Lower leg skin (tissue), 4 donors: ENCODE data around the gene HPN. TPM values are rescaled to one million over a fixed set of nuclear protein-coding genes. Genes with fewer than 3 reads are reported as not detected.

Experiments
- DNase-seq, 2 donors: peaks; one replicate each; pipeline ENCODE4 v3.0.0-alpha.2; 2019; ENCODE audit warnings: low spot score in 2 of 2
- H3K4me3 ChIP-seq: fragments of 200-600 bp; sonication (generic); 2 replicates; pipeline ENCODE4 v1.5.1; 2017; ENCODE audit warnings: mild to moderate bottlenecking, low read depth; ENCODE audit not compliant: poor library complexity, severe bottlenecking
- CTCF ChIP-seq, 3 donors: fragments of 450-650 bp; IDR thresholded peaks; one replicate each; pipeline ENCODE4 v1.5.1; 2016; ENCODE audit warnings: antibody characterized with exemption in 3 of 3, mild to moderate bottlenecking in 3 of 3, moderate library complexity in 2 of 3
- POLR2A ChIP-seq, 2 donors: fragments of 450-650 bp; IDR thresholded peaks; one replicate each; pipeline ENCODE4 v1.6.1; 2016 to 2017; ENCODE audit warnings: antibody characterized with exemption in 2 of 2, mild to moderate bottlenecking in 1 of 2, moderate library complexity in 1 of 2
- WGBS, 2 donors: methylation state at CpG; one replicate each; pipeline ENCODE4 v1.1.5; 2018; 5-methylcytosine and 5-hydroxymethylcytosine counted together
- intact Hi-C: fragments of 100-400 bp; cut with DNase I; formaldehyde crosslinking; loops from one replicate; pipeline ENCODE4 v1.15.0; 2023; ENCODE audit warnings: low total_unique reads
- total RNA-seq, 4 donors: library from RNA; depleted of rRNA; stranded (reverse); fragments of >200 nt; gene quantifications; one replicate each; pipeline ENCODE4 v1.1.0, GENCODE V29; 2016

HPN gene
- total RNA-seq, 4 donors from 2014 or later, result 0.45 to 2.0 (median 1.3) TPM; not detected in 1

GRCh38 chr19:35017507-35017906 lies 24.0 kb upstream of the HPN start:
- WGBS, 2 donors, result 77 to 84% methylated on average over 3 of the region's 3 CpGs
- H3K4me3 ChIP-seq, result no peak overlapping the region
- intact Hi-C loops, result no loop called here
- DNase-seq, result no peak
- TF ChIP-seq POLR2A (IDR thresholded peaks at IDR 0.05) (no peak), CTCF (IDR thresholded peaks at IDR 0.05) (no peak)

GRCh38 chr19:35018379-35018778 lies 23.1 kb upstream of the HPN start:
- intact Hi-C loops, result no loop called here
- DNase-seq, result no peak
- no peak overlapping the region for H3K4me3 ChIP-seq
- TF ChIP-seq POLR2A (IDR thresholded peaks at IDR 0.05), result no peak
- TF ChIP-seq CTCF (IDR thresholded peaks at IDR 0.05), result no peak
- 95 to 97% methylated on average over 4 of the region's 4 CpGs for WGBS, 2 donors

- intact Hi-C loops, result no loop called here
- no peak for TF ChIP-seq CTCF (IDR thresholded peaks at IDR 0.05)
- TF ChIP-seq POLR2A (IDR thresholded peaks at IDR 0.05), result no peak
- no peak overlapping the region for H3K4me3 ChIP-seq
- no peak for DNase-seq
- WGBS, 2 donors, result 78 to 98% methylated on average over 8 to 9 of the region's 22 CpGs
These were observed 22.4 kb upstream of the HPN start for GRCh38 chr19:35019144-35019543.

- intact Hi-C loops, result no loop called here
- no peak for DNase-seq
- H3K4me3 ChIP-seq, result no peak overlapping the region
- TF ChIP-seq POLR2A (IDR thresholded peaks at IDR 0.05) (no peak), CTCF (IDR thresholded peaks at IDR 0.05) (no peak)
- 90 to 91% methylated on average over 10 of the region's 10 CpGs for WGBS, 2 donors
These were observed 20.5 kb upstream of the HPN start for GRCh38 chr19:35021016-35021415.

GRCh38 chr19:35021596-35021995 lies 19.9 kb upstream of the HPN start:
- no peak overlapping the region for H3K4me3 ChIP-seq
- no peak for DNase-seq
- intact Hi-C loops, result no loop called here
- WGBS, 2 donors, result 94 to 97% methylated on average over 17 to 18 of the region's 25 CpGs
- no peak for TF ChIP-seq POLR2A (IDR thresholded peaks at IDR 0.05)

GRCh38 chr19:35022460-35022859 lies 19.1 kb upstream of the HPN start:
- WGBS, 2 donors, result 81 to 90% methylated on average over 12 to 13 of the region's 14 CpGs
- intact Hi-C loops, result no loop called here
- H3K4me3 ChIP-seq, result no peak overlapping the region
- no peak for TF ChIP-seq POLR2A (IDR thresholded peaks at IDR 0.05)
- no peak for TF ChIP-seq CTCF (IDR thresholded peaks at IDR 0.05)
- DNase-seq, result no peak
